Fibroblast of the aortic adventitia (primary cell): ENCODE measurements around the gene HOXC4. TPM values are rescaled to one million over a fixed set of nuclear protein-coding genes. Genes with fewer than 3 reads are reported as not detected.
A peak's percentile ranks its signal among the peaks of the same experiment; 100 is the strongest.

Source experiments
- DNase-seq: peaks from one replicate; pipeline ENCODE4 v3.0.0-alpha.2; 2010; ENCODE audit warnings: low read depth
- H3K4me3 ChIP-seq: 2 replicates; pipeline ENCODE4 v1.5.1; 2011; ENCODE audit warnings: low read depth, mild to moderate bottlenecking, control low read depth, low read length, moderate library complexity
- total RNA-seq: library from RNA; depleted of rRNA; stranded (reverse); fragments of >200 nt; gene quantifications from 2 replicates; pipeline ENCODE4 v1.2.3, GENCODE V29; 2012; ENCODE audit warnings: low replicate concordance
- TF ChIP-seq, protein P1 (sequence below): IDR thresholded peaks from 2 replicates; pipeline ENCODE4 v1.5.1; 2011; ENCODE audit warnings: mild to moderate bottlenecking, low read length, control low read depth, inconsistent platforms; ENCODE audit not compliant: insufficient read depth

HOXC4 gene
- total RNA-seq, 1 donor = 0.36 TPM

DNA sequence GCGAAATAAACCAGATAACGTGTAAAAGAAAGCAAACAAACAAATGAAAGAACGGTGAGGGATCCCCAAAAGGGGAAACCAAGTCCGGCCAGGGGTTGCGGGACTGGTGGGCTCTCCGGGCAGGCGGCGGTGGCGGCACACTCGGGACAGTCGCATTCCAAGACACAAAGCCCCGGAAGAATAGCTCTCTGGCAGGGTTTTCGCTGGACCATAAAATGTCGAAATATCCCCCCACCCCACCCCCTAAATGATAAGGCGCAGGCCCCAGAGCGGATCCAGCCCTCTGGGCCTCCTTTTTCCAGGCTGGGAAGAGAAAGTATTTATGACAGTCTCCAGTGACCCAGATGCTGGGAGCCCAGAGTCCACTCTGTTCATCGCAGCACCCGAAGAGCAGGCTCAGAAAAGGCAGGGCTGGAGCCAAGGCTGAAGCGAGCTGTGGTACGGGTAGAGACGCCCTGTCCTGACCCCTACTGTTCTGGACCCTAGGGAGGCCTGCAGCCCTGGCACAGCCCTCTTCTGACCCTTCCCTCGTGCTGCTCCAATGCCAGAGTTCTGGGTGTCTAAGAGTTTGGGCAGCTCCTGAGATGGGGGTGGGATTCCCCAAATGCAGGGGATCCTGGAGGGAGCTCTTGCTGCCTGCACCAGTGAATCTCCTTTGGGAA, 46.9 kb upstream of the HOXC4 start:
- no peak overlapping the region for H3K4me3 ChIP-seq
- TF ChIP-seq, protein P1, sequence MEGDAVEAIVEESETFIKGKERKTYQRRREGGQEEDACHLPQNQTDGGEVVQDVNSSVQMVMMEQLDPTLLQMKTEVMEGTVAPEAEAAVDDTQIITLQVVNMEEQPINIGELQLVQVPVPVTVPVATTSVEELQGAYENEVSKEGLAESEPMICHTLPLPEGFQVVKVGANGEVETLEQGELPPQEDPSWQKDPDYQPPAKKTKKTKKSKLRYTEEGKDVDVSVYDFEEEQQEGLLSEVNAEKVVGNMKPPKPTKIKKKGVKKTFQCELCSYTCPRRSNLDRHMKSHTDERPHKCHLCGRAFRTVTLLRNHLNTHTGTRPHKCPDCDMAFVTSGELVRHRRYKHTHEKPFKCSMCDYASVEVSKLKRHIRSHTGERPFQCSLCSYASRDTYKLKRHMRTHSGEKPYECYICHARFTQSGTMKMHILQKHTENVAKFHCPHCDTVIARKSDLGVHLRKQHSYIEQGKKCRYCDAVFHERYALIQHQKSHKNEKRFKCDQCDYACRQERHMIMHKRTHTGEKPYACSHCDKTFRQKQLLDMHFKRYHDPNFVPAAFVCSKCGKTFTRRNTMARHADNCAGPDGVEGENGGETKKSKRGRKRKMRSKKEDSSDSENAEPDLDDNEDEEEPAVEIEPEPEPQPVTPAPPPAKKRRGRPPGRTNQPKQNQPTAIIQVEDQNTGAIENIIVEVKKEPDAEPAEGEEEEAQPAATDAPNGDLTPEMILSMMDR = no peak
- DNase-seq = no peak

DNA sequence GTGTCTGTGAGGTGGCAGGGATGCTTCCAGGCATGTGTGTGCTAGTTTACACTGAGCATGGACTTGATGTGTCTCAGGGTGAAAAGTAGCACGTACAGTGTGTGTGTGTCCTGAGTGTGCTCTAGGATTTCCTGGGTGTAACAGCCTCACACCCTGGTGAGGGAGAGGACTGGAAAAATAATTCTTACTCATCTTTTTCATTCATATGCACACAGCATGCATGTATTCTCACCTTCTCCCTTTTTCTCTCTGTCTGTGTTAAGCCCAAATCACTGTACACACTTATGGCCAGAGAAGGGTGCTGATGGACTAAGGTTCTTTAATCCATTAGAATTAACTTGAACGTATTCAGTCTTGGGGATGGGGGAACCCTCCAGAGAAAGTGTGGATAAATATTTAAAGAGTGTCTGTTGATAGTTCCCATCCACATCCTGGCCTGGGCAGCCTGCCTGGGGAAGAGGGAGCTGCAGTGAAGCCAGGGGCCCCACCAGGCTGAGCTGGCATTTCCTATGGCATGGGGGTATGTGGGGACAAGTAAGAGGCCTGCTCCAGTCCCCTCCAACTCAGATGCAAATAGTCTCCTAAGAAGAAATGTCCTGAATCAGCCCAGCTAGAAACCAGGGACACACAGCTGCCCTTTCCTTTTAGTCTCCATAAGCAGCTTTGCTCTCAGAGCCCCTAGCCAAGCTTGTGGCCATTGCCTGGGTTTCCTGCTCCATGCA, 45.9 kb upstream of the HOXC4 start:
- H3K4me3 ChIP-seq = no peak overlapping the region
- TF ChIP-seq, protein P1 = no peak
- DNase-seq = no peak

DNA sequence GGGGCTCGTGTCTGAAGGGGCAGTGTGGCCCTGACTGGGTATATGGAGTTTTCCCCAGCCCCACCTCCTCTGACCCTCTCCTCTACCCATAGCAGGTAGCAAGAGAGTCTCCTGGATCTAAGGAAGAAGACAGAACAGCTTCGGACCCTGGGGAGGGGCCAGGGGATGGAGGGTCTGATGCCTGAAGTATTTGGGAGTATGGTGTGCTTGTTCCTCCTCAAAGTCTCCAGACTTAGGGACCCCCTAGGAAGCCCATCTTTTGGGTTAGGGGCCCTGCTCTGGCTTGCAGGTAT, 45.4 kb upstream of the HOXC4 start:
- no peak overlapping the region for H3K4me3 ChIP-seq
- TF ChIP-seq, protein P1 = no peak
- no peak for DNase-seq

DNA sequence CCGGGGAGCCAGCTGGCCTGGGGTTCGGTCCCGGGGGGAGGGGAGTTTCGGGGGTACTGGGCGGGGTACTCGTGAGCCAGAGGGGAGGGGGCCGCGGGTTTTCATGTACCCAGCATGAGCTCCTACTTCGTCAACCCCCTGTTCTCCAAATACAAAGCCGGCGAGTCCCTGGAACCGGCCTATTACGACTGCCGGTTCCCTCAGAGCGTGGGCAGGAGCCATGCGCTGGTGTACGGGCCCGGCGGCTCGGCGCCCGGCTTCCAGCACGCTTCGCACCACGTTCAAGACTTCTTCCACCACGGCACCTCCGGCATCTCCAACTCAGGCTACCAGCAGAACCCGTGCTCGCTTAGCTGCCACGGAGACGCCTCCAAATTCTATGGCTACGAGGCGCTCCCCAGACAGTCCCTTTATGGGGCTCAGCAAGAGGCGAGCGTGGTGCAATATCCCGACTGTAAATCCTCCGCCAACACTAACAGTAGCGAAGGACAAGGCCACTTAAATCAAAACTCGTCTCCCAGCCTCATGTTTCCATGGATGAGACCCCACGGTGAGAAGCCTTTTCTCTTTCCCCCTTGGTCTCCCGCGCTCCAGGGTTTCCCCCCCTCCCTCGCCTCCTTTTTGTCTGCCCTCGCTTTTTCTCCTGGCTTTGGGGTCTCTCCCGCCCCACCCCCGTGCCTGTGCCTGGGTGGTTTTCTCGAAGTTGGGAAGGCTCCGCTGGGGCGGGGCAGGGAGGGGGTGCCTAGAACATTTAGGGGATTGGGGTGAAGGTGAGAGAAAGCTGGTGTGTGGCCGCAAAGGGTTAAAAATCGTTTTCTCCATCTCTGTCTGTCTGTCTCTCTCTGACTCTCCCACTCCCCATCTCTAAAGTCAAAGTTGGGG, 44.2 kb upstream of the HOXC4 start:
- TF ChIP-seq, protein P1 = no peak
- peak overlapping the region; percentile 44 for H3K4me3 ChIP-seq
- peak; percentile 27 for DNase-seq

DNA sequence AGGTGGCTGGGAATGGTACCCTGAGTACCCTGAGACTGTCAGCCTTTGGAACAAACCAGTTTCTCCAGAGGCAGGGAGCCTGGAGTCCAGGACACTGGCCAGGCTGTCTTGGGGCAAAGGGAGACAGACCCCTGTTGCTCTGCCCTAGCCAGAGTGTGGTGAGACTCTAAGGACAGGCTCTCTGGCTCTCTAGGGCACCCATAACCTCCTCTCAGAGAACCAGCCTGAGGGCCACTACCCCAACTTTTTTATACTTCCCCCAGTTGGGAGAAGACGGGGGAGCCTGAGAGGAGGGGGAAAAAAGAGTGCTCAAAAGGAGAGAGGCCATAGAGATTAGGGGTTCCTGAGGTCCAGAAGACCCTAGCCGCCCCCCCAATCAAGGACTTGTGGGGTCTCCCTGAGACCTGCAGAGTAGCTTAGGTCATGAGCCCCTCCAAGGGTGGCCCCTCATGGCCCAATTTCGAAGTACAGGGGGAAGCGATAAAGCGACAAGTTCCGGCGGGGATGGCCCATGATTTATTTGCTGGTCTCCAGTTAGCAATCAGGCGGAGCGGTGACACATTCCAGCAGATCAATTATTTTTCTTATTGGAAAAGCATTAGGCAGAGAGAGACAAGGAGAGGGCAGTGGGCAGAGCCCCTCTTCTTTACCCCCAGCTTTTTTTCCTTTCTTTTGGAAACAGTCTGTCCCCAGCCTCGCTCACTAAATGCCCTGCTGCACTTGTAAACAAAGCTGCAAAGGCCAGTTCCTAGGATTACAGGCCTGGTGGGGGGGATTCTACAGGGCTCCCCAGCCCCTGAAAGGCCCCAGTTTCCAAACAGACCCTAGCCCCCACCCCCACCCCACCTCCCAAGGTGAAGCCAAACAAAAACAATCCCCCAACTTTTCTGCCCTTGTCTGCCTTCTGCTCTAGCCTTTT, 43.3 kb upstream of the HOXC4 start:
- TF ChIP-seq, protein P1 = no peak
- H3K4me3 ChIP-seq = peak overlapping the region; percentile 44
- DNase-seq = no peak
